OCI-LY7 (cell line): ENCODE results near the gene SRGAP1. TPM values are rescaled to one million over a fixed set of nuclear protein-coding genes. Genes with fewer than 3 reads are reported as not detected.

Experiments used
- BruUV-seq: library from RNA; stranded (reverse); fragments of 400-500 nt; replicated peaks from 2 replicates; lab custom pipeline; 2021; lab: Mats Ljungman, UMichigan
- CTCF ChIA-PET: fragments of 300-600 bp; sonication (Branson Sonifier 250); formaldehyde crosslinking; loops from one replicate; lab custom pipeline; 2022; ENCODE audit warnings: antibody characterized with exemption; ENCODE audit not compliant: unreplicated experiment; lab: Charles Lee
- POLR2A ChIA-PET: fragments of 300-600 bp; sonication (Branson Sonifier 250); formaldehyde crosslinking; loops from one replicate; lab custom pipeline; 2022; ENCODE audit warnings: antibody characterized with exemption; lab: Charles Lee
- DNase-seq: peaks from one replicate; pipeline ENCODE4 v3.0.0-alpha.2; 2015; ENCODE audit warnings: low spot score
- H2AFZ ChIP-seq: fragments of 200-600 bp; sonication (generic), shearing (Covaris generic); 2 replicates; pipeline ENCODE4 v1.6.1; 2014; ENCODE audit warnings: mild to moderate bottlenecking, antibody characterized with exemption, low read length, moderate library complexity
- H3K27ac ChIP-seq: fragments of 200-600 bp; sonication (generic); 2 replicates; pipeline ENCODE4 v1.5.1; 2014; ENCODE audit warnings: mixed run types, low read depth, mild to moderate bottlenecking, moderate library complexity, low read length, inconsistent platforms; ENCODE audit not compliant: poor library complexity, severe bottlenecking
- H3K36me3 ChIP-seq: fragments of 200-600 bp; sonication (generic); 2 replicates; pipeline ENCODE4 v1.6.1; 2014; ENCODE audit warnings: mild to moderate bottlenecking, antibody characterized with exemption, low read length, moderate library complexity, mixed read lengths; ENCODE audit not compliant: insufficient read depth
- H3K4me1 ChIP-seq: fragments of 200-600 bp; sonication (generic); 2 replicates; pipeline ENCODE4 v1.5.1; 2014; ENCODE audit warnings: mild to moderate bottlenecking, low read length; ENCODE audit not compliant: insufficient read depth, poor library complexity, severe bottlenecking
- H3K4me2 ChIP-seq: fragments of 200-600 bp; sonication (generic); 2 replicates; pipeline ENCODE4 v1.6.1; 2014; ENCODE audit warnings: mild to moderate bottlenecking, low read length
- H3K4me3 ChIP-seq: fragments of 200-600 bp; sonication (generic); 2 replicates; pipeline ENCODE4 v1.5.1; 2014; ENCODE audit warnings: mild to moderate bottlenecking, low read depth, low read length; ENCODE audit not compliant: poor library complexity, severe bottlenecking
- H3K79me2 ChIP-seq: fragments of 200-600 bp; sonication (generic); 2 replicates; pipeline ENCODE4 v1.6.1; 2016; ENCODE audit warnings: low read depth, mild to moderate bottlenecking, low read length, moderate library complexity, mixed read lengths; ENCODE audit not compliant: insufficient read depth
- H3K9me2 ChIP-seq: fragments of 200-600 bp; sonication (generic); 2 replicates; pipeline ENCODE4 v1.6.1; 2016; ENCODE audit warnings: mild to moderate bottlenecking, low read length, mixed read lengths; ENCODE audit not compliant: insufficient read depth
- H3K9me3 ChIP-seq: fragments of 200-600 bp; sonication (generic); 2 replicates; pipeline ENCODE4 v1.6.1; 2014; ENCODE audit warnings: mild to moderate bottlenecking, mixed run types, low read length, mixed read lengths
- H4K20me1 ChIP-seq: fragments of 200-600 bp; sonication (generic); 2 replicates; pipeline ENCODE4 v1.6.1; 2014; ENCODE audit warnings: mild to moderate bottlenecking, antibody characterized with exemption, low read length, moderate library complexity, mixed read lengths; ENCODE audit not compliant: insufficient read depth
- CTCF ChIP-seq: fragments of 200-600 bp; sonication (generic); conservative IDR thresholded peaks from 2 replicates; pipeline ENCODE4 v1.5.1; 2014; ENCODE audit warnings: mild to moderate bottlenecking, antibody characterized with exemption, low read length, moderate library complexity, mixed read lengths
- EZH2phosphoT487 ChIP-seq: fragments of 200-600 bp; sonication (generic); IDR thresholded peaks from 2 replicates; pipeline ENCODE4 v1.6.1; 2018; ENCODE audit warnings: low read depth, borderline replicate concordance, mild to moderate bottlenecking, mixed run types, antibody characterized with exemption, low read length, moderate library complexity, mixed read lengths
- intact Hi-C: fragments of 100-400 bp; cut with micrococcal nuclease; formaldehyde crosslinking; loops from one replicate; pipeline ENCODE4 v1.10.0; 2022; ENCODE audit not compliant: unreplicated experiment
- total RNA-seq, 2 experiments: library from RNA; depleted of rRNA in 1 of 2; stranded (reverse); fragments of >200 nt in 1 of 2; shearing (Covaris generic) in 1 of 2; gene quantifications; 2 replicates each; pipeline ENCODE4 v1.2.3, GENCODE V29; 2014 to 2022

SRGAP1 gene
- total RNA-seq, 2 experiments from 2014 or later: 0.06 TPM; not detected in 1

- ChIA-PET CTCF (no interaction called here), POLR2A (interaction anchor here (0.7 to 1.0 kb wide), 3 partner anchors 10 to 555 kb away, joined by 3 read pairs; no protein-coding TSS in a partner anchor)
- BruUV-seq: no TSS peak
- Histone ChIP-seq H3K9me3 (no peaks in the 10 kb centered on the region), H3K79me2 (no peaks in the 10 kb centered on the region), H2AFZ (no peak overlapping the region), H4K20me1 (no peaks in the 10 kb centered on the region), H3K4me3 (no peak overlapping the region), H3K4me1 (no peaks in the 10 kb centered on the region), H3K4me2 (no peak overlapping the region), H3K9me2 (no peaks in the 10 kb centered on the region), H3K36me3 (no peaks in the 10 kb centered on the region), H3K27ac (no peak overlapping the region)
- TF ChIP-seq EZH2phosphoT487: no peak
- TF ChIP-seq CTCF: no peak
- no peak for DNase-seq
- intact Hi-C loops: no loop called here
These were observed 44.6 kb downstream of the SRGAP1 start for GRCh38 chr12:63888908-63889635.

GRCh38 chr12:63889721-63890509 is 45.4 kb downstream of the SRGAP1 start:
- Histone ChIP-seq H3K4me1 (no peaks in the 10 kb centered on the region), H3K9me3 (no peaks in the 10 kb centered on the region), H3K4me3 (no peak overlapping the region), H3K36me3 (no peaks in the 10 kb centered on the region), H3K9me2 (no peaks in the 10 kb centered on the region), H3K4me2 (no peak overlapping the region), H3K79me2 (no peaks in the 10 kb centered on the region), H4K20me1 (no peaks in the 10 kb centered on the region), H2AFZ (no peak overlapping the region), H3K27ac (no peak overlapping the region)
- intact Hi-C loops: no loop called here
- no peak for DNase-seq
- CTCF ChIA-PET: no interaction called here
- no TSS peak for BruUV-seq
- POLR2A ChIA-PET: interaction anchor here (0.5 to 1.8 kb wide), 5 partner anchors 13 to 725 kb away, joined by 3 to 5 read pairs (median 4); no protein-coding TSS in a partner anchor
- TF ChIP-seq EZH2phosphoT487 (no peak), CTCF (no peak)
